Measurements from ENCODE around the gene DNAJC11. TPM values are rescaled to one million over a fixed set of nuclear protein-coding genes. Genes with fewer than 3 reads are reported as not detected.

DNAJC11 gene
- total RNA-seq, 1 experiment from 2014 or later, result 102 TPM

DNA sequence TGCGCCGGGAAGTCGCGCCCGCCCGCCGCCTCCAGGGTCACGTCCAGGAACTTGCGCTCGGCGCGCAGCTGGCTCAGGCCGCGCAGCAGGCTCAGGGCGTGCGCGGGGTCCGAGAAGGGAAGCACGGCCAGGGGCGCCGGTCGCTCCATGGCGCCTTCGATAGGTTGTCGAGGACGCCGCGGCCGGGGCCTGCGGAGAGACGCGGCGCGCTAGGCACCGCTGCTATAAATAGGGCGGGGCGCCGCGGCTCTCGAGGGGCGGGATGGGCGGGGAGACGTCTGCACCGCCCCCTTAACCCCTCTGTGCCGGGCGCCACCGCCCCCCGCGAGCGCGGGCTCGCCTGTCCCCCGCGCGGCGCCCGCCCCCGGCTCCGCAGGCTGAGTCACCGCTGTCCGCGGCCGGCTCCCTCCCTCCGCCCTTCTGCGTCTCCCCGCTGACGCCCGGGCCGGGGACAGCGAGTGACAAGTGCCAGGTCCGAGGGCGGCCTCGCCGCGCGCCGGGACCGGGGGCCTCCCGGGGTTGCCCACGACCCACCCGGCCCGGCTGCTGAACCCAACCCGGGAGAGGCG lies 98.9 kb downstream of the DNAJC11 start, which contains the start of gene KLHL21 (continued):
- TF ChIP-seq RORB (CRISPR knock-in tag; IDR thresholded peaks at IDR 0.05), result no peak
- TF ChIP-seq ZNF317 (CRISPR knock-in tag; IDR thresholded peaks at IDR 0.05; ENCODE audit: borderline replicate concordance, low read depth), result no peak
- no peak for TF ChIP-seq ZNF671 (CRISPR knock-in tag; IDR thresholded peaks at IDR 0.05)
- no peak for TF ChIP-seq ZNF396 (CRISPR knock-in tag; IDR thresholded peaks at IDR 0.05; ENCODE audit: borderline replicate concordance)
- TF ChIP-seq, protein P1, sequence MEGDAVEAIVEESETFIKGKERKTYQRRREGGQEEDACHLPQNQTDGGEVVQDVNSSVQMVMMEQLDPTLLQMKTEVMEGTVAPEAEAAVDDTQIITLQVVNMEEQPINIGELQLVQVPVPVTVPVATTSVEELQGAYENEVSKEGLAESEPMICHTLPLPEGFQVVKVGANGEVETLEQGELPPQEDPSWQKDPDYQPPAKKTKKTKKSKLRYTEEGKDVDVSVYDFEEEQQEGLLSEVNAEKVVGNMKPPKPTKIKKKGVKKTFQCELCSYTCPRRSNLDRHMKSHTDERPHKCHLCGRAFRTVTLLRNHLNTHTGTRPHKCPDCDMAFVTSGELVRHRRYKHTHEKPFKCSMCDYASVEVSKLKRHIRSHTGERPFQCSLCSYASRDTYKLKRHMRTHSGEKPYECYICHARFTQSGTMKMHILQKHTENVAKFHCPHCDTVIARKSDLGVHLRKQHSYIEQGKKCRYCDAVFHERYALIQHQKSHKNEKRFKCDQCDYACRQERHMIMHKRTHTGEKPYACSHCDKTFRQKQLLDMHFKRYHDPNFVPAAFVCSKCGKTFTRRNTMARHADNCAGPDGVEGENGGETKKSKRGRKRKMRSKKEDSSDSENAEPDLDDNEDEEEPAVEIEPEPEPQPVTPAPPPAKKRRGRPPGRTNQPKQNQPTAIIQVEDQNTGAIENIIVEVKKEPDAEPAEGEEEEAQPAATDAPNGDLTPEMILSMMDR (IDR thresholded peaks at IDR 0.05), result no peak
- TF ChIP-seq GRHL2 (CRISPR knock-in tag; IDR thresholded peaks at IDR 0.05; ENCODE audit: insufficient replicate concordance, severe bottlenecking), result no peak
- no peak for TF ChIP-seq NFYB (CRISPR knock-in tag; conservative IDR thresholded peaks at IDR 0.05; ENCODE audit: low read depth)
- TF ChIP-seq, protein P2, sequence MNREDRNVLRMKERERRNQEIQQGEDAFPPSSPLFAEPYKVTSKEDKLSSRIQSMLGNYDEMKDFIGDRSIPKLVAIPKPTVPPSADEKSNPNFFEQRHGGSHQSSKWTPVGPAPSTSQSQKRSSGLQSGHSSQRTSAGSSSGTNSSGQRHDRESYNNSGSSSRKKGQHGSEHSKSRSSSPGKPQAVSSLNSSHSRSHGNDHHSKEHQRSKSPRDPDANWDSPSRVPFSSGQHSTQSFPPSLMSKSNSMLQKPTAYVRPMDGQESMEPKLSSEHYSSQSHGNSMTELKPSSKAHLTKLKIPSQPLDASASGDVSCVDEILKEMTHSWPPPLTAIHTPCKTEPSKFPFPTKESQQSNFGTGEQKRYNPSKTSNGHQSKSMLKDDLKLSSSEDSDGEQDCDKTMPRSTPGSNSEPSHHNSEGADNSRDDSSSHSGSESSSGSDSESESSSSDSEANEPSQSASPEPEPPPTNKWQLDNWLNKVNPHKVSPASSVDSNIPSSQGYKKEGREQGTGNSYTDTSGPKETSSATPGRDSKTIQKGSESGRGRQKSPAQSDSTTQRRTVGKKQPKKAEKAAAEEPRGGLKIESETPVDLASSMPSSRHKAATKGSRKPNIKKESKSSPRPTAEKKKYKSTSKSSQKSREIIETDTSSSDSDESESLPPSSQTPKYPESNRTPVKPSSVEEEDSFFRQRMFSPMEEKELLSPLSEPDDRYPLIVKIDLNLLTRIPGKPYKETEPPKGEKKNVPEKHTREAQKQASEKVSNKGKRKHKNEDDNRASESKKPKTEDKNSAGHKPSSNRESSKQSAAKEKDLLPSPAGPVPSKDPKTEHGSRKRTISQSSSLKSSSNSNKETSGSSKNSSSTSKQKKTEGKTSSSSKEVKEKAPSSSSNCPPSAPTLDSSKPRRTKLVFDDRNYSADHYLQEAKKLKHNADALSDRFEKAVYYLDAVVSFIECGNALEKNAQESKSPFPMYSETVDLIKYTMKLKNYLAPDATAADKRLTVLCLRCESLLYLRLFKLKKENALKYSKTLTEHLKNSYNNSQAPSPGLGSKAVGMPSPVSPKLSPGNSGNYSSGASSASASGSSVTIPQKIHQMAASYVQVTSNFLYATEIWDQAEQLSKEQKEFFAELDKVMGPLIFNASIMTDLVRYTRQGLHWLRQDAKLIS (CRISPR knock-in tag; IDR thresholded peaks at IDR 0.05; ENCODE audit: borderline replicate concordance), result no peak; the same call in 1 of the 2 replicates
- no peak for TF ChIP-seq ZNF232 (CRISPR knock-in tag; IDR thresholded peaks at IDR 0.05)
- peak; percentile 43 for TF ChIP-seq TEAD1 (CRISPR knock-in tag; IDR thresholded peaks at IDR 0.05)
- no peak for TF ChIP-seq NR2C2 (CRISPR knock-in tag; IDR thresholded peaks at IDR 0.05)
- 0 out of 2 replicates have a peak, but pooled peaks have one; percentile 6 for TF ChIP-seq ESRRA (CRISPR knock-in tag; IDR thresholded peaks at IDR 0.05; ENCODE audit: borderline replicate concordance)
- TF ChIP-seq ZNF263 (CRISPR knock-in tag; IDR thresholded peaks at IDR 0.05; ENCODE audit: low read depth), result no peak
- TF ChIP-seq, protein P3, sequence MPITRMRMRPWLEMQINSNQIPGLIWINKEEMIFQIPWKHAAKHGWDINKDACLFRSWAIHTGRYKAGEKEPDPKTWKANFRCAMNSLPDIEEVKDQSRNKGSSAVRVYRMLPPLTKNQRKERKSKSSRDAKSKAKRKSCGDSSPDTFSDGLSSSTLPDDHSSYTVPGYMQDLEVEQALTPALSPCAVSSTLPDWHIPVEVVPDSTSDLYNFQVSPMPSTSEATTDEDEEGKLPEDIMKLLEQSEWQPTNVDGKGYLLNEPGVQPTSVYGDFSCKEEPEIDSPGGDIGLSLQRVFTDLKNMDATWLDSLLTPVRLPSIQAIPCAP (CRISPR knock-in tag; IDR thresholded peaks at IDR 0.05), result no peak
- TF ChIP-seq, protein P4, sequence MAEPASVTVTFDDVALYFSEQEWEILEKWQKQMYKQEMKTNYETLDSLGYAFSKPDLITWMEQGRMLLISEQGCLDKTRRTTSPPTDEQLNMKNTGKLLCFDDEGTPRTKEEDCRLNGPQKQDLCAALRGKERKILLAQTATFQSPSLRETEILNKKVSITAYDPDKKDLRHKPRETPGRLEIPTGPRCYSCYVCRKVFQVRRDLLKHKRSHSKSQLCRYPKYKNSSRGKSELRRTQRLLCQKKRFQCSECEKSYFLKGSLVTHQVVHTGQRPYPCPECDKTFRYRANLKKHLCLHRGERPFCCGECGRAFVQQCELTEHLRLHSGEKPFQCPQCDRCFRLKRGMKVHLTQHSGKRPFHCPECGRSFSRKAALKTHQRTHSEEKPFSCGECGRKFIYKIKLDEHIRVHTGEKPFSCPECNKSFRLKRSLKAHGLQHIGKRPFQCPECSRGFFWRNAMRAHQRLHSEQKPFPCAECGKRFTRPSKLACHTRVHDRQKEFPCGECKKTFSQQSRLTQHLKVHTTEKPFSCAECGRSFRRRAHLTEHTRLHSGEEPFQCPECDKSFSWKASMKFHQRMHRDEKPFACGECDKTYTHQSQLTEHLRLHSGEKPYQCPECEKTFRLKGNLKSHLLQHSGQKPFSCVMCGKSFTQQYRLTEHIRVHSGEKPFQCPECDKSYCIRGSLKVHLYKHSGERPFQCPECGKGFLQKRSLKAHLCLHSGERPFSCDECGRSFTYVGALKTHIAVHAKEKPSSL (CRISPR knock-in tag; conservative IDR thresholded peaks at IDR 0.05), result no peak
- TF ChIP-seq SP1 (CRISPR knock-in tag; conservative IDR thresholded peaks at IDR 0.05), result peak; percentile 80; the same call in 1 of the 2 replicates
- TF ChIP-seq, protein P5, sequence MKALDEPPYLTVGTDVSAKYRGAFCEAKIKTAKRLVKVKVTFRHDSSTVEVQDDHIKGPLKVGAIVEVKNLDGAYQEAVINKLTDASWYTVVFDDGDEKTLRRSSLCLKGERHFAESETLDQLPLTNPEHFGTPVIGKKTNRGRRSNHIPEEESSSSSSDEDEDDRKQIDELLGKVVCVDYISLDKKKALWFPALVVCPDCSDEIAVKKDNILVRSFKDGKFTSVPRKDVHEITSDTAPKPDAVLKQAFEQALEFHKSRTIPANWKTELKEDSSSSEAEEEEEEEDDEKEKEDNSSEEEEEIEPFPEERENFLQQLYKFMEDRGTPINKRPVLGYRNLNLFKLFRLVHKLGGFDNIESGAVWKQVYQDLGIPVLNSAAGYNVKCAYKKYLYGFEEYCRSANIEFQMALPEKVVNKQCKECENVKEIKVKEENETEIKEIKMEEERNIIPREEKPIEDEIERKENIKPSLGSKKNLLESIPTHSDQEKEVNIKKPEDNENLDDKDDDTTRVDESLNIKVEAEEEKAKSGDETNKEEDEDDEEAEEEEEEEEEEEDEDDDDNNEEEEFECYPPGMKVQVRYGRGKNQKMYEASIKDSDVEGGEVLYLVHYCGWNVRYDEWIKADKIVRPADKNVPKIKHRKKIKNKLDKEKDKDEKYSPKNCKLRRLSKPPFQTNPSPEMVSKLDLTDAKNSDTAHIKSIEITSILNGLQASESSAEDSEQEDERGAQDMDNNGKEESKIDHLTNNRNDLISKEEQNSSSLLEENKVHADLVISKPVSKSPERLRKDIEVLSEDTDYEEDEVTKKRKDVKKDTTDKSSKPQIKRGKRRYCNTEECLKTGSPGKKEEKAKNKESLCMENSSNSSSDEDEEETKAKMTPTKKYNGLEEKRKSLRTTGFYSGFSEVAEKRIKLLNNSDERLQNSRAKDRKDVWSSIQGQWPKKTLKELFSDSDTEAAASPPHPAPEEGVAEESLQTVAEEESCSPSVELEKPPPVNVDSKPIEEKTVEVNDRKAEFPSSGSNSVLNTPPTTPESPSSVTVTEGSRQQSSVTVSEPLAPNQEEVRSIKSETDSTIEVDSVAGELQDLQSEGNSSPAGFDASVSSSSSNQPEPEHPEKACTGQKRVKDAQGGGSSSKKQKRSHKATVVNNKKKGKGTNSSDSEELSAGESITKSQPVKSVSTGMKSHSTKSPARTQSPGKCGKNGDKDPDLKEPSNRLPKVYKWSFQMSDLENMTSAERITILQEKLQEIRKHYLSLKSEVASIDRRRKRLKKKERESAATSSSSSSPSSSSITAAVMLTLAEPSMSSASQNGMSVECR (CRISPR knock-in tag; IDR thresholded peaks at IDR 0.05; ENCODE audit: borderline replicate concordance), result peak; percentile 19; the same call in 1 of the 2 replicates
- no peak for TF ChIP-seq NFE2L1 (CRISPR knock-in tag; IDR thresholded peaks at IDR 0.05)
- TF ChIP-seq, protein P6, sequence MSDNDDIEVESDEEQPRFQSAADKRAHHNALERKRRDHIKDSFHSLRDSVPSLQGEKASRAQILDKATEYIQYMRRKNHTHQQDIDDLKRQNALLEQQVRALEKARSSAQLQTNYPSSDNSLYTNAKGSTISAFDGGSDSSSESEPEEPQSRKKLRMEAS (CRISPR knock-in tag; IDR thresholded peaks at IDR 0.05), result no peak
- no peak for TF ChIP-seq TCF7 (CRISPR knock-in tag; IDR thresholded peaks at IDR 0.05; ENCODE audit: low read depth)
- TF ChIP-seq IRF2 (CRISPR knock-in tag; IDR thresholded peaks at IDR 0.05; ENCODE audit: borderline replicate concordance, low read depth), result no peak
- TF ChIP-seq, protein P7, sequence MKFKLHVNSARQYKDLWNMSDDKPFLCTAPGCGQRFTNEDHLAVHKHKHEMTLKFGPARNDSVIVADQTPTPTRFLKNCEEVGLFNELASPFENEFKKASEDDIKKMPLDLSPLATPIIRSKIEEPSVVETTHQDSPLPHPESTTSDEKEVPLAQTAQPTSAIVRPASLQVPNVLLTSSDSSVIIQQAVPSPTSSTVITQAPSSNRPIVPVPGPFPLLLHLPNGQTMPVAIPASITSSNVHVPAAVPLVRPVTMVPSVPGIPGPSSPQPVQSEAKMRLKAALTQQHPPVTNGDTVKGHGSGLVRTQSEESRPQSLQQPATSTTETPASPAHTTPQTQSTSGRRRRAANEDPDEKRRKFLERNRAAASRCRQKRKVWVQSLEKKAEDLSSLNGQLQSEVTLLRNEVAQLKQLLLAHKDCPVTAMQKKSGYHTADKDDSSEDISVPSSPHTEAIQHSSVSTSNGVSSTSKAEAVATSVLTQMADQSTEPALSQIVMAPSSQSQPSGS (CRISPR knock-in tag; IDR thresholded peaks at IDR 0.05; ENCODE audit: borderline replicate concordance, low read depth), result no peak
- TF ChIP-seq ZNF423 (CRISPR knock-in tag; IDR thresholded peaks at IDR 0.05), result no peak
- no peak for TF ChIP-seq ZNF416 (CRISPR knock-in tag; IDR thresholded peaks at IDR 0.05)

Data from WTC11 (cell line).